BLaER1 treated with 17β-estradiol and CSF1 and Interleukin-3, amounts not matched to agents 10 nM and 100 nM (cell line): ENCODE measurements around the gene TEF.

Experiments used
- H3K27ac ChIP-seq, 11 experiments: shearing (Covaris generic); formaldehyde crosslinking; 2 replicates each; pipeline ENCODE4 v1.8.1; 2022
- H3K27me3 ChIP-seq, 11 experiments: shearing (Covaris generic); formaldehyde crosslinking; 2 replicates each; pipeline ENCODE4 v1.8.1; 2022
- H3K36me3 ChIP-seq, 11 experiments: shearing (Covaris generic); formaldehyde crosslinking; 2 replicates each; pipeline ENCODE4 v1.8.1; 2022
- H3K4me1 ChIP-seq, 10 experiments: shearing (Covaris generic); formaldehyde crosslinking; 2 replicates each; pipeline ENCODE4 v1.8.1; 2022
- H3K4me2 ChIP-seq, 11 experiments: shearing (Covaris generic); formaldehyde crosslinking; 2 replicates each; pipeline ENCODE4 v1.8.1; 2022
- H3K4me3 ChIP-seq, 10 experiments: shearing (Covaris generic); formaldehyde crosslinking; 2 replicates each; pipeline ENCODE4 v1.8.1; 2022
- H3K9ac ChIP-seq, 11 experiments: shearing (Covaris generic); formaldehyde crosslinking; 2 replicates each; pipeline ENCODE4 v1.8.1; 2022
- H3K9me3 ChIP-seq, 11 experiments: shearing (Covaris generic); formaldehyde crosslinking; replicated peaks in 1 of 11; 2 replicates each; pipeline ENCODE4 v1.8.1; 2022
- H4K20me1 ChIP-seq, 11 experiments: shearing (Covaris generic); formaldehyde crosslinking; 2 replicates each; pipeline ENCODE4 v1.8.1; 2022
- Cebpa-rat ChIP-seq, 11 experiments: shearing (Covaris generic); IDR thresholded peaks; 2 replicates each; pipeline ENCODE4 v1.8.1; 2022

Gene TEF

DNA sequence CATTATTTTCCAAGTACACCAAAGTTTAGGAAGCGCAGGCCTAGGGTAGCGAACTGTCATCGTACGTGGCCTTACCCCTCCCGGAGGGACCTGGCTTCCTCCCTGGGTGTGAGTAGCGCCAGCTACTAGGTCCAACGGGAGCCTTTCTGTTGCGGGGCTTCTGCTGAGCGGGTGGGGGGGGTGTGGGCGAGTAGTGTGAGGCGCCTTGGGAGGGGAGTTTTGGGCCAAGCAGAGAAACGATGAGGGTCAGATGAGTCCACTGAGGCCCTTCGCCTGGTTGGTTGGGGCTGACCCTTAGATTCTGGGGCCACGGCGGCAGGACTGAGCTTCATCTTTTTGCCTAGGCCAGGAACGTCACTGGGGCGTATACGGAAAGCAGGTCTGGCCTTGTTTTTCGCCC is 868 bp downstream of the TEF start:
- Histone ChIP-seq H3K4me2 (peak overlapping the region; percentile 79 to 97 (median 92)), H3K4me3 (peak overlapping the region; percentile 63 to 81 (median 70)), H4K20me1 (peaks cover 0 to 15% (median 0%) of the 10 kb centered on the region in 11 experiments; a peak in 4 of 22 replicates), H3K36me3 (peaks cover 2 to 7% (median 5%) of the 10 kb centered on the region in 11 experiments; a peak in 16 of 22 replicates), H3K4me1 (peaks cover 28 to 42% (median 35%) of the 10 kb centered on the region in 10 experiments), H3K9ac (peak overlapping the region; percentile 74 to 90 (median 84); a peak in 21 of 22 replicates), H3K9me3 (0 out of 22 replicates have a peak, but pooled peaks cover 0 to 3% (median 0%) of the 10 kb centered on the region in 11 experiments), H3K27me3 (no peaks in the 10 kb centered on the region), H3K27ac (peak overlapping the region in 10 of 11 experiments; percentile 79 to 88 (median 84); a peak in 12 of 22 replicates)
- no peak for TF ChIP-seq Cebpa-rat (IDR thresholded peaks at IDR 0.05)

DNA sequence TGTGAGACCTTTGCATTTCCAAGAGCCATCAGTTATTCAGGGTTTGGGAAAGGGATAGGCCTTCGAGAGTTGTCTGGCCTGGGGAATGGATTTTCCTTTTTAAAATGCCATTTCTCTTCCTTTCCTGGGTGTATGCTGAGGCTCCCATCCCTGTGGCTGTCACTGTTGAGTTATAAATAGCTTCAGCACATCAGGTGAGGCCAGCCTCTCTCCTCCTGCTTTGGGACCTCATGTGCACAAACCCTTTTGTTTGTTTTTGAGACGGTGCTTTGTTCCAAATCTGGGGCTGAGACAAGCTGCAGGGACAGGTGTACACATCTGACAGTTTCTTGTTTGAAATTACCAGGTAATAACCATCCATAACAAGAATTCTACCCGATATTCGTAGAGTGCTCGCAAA is 1.3 kb downstream of the TEF start:
- peaks cover 0 to 15% (median 0%) of the 10 kb centered on the region in 11 experiments; a peak in 4 of 22 replicates for H4K20me1 ChIP-seq
- peak overlapping the region in 8 of 11 experiments; percentile 80 to 90 (median 84); a peak in 12 of 22 replicates for H3K9ac ChIP-seq
- H3K9me3 ChIP-seq = 0 out of 22 replicates have a peak, but pooled peaks cover 0 to 3% (median 0%) of the 10 kb centered on the region in 11 experiments
- no peak overlapping the region for H3K27ac ChIP-seq
- peaks cover 4 to 12% (median 10%) of the 10 kb centered on the region in 11 experiments; a peak in 18 of 22 replicates for H3K36me3 ChIP-seq
- H3K4me2 ChIP-seq = peak overlapping the region; percentile 79 to 97 (median 92)
- H3K4me3 ChIP-seq = peak overlapping the region in 8 of 10 experiments; percentile 63 to 81 (median 69); a peak in 14 of 20 replicates
- peaks cover 23 to 38% (median 30%) of the 10 kb centered on the region in 10 experiments for H3K4me1 ChIP-seq
- H3K27me3 ChIP-seq = no peaks in the 10 kb centered on the region
- no peak for TF ChIP-seq Cebpa-rat (IDR thresholded peaks at IDR 0.05)

DNA sequence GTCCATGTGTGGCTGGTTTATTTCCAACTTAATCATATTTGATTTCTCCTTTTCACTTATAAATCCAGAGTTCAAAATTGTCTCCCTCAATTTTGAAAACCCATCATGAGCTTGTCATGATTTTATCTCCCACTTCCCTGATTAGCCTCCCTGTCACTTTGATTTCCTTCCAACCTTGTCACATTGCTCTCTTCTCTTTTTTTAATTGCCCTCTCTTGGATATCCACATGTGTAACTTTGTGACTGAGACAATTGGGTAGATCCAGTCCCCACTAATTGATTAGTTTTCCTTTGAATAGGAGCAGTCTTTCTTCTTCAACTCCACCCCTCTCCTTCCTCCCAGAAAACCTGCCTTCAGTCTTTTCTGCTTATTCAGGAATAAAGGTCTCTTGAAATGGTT is 2.4 kb downstream of the TEF start:
- peaks cover 0 to 15% (median 0%) of the 10 kb centered on the region in 11 experiments; a peak in 4 of 22 replicates for H4K20me1 ChIP-seq
- H3K27ac ChIP-seq = no peak overlapping the region
- no peak for TF ChIP-seq Cebpa-rat (IDR thresholded peaks at IDR 0.05)
- no peak overlapping the region for H3K4me3 ChIP-seq
- H3K4me1 ChIP-seq = peaks cover 17 to 33% (median 26%) of the 10 kb centered on the region in 10 experiments
- H3K36me3 ChIP-seq = peaks cover 4 to 21% (median 18%) of the 10 kb centered on the region in 11 experiments; a peak in 18 of 22 replicates
- H3K27me3 ChIP-seq = no peaks in the 10 kb centered on the region
- peak overlapping the region in 5 of 11 experiments; percentile 79 to 96 (median 89); a peak in 11 of 22 replicates for H3K4me2 ChIP-seq
- 0 out of 22 replicates have a peak overlapping the region, but pooled peaks of 1 of the 11 experiments have one; percentile 14 for H3K9ac ChIP-seq
- no peaks in the 10 kb centered on the region for H3K9me3 ChIP-seq

DNA sequence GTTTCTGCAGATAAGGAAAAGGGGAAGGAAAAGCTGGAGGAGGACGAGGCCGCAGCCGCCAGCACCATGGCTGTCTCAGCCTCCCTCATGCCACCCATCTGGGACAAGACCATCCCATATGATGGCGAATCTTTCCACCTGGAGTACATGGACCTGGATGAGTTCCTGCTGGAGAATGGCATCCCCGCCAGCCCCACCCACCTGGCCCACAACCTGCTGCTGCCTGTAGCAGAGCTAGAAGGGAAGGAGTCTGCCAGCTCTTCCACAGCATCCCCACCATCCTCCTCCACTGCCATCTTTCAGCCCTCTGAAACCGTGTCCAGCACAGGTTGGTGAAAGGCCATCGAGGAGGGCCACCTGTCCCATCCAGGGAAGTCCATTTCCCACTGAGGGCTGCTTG is 5.6 kb downstream of the TEF start:
- Histone ChIP-seq H3K9ac (no peak overlapping the region), H3K27ac (no peak overlapping the region), H3K4me1 (peaks cover 8 to 21% (median 16%) of the 10 kb centered on the region in 10 experiments; a peak in 18 of 20 replicates), H3K36me3 (peaks cover 10 to 52% (median 35%) of the 10 kb centered on the region in 11 experiments; a peak in 20 of 22 replicates), H3K4me2 (no peak overlapping the region), H4K20me1 (peaks cover 0 to 15% (median 0%) of the 10 kb centered on the region in 11 experiments; a peak in 4 of 22 replicates), H3K9me3 (no peaks in the 10 kb centered on the region), H3K4me3 (no peak overlapping the region), H3K27me3 (no peaks in the 10 kb centered on the region)
- no peak for TF ChIP-seq Cebpa-rat (IDR thresholded peaks at IDR 0.05)

DNA sequence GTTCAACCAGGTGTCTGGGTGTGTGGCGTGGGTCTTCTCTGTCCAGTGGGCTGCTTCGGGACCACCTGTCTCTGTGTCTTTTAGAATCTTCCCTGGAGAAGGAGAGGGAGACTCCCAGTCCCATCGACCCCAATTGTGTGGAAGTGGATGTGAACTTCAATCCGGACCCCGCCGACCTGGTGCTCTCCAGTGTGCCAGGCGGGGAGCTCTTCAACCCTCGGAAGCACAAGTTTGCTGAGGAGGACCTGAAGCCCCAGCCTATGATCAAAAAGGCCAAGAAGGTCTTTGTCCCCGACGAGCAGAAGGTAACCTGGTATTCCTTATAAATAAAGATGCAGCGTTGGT is 12.2 kb downstream of the TEF start:
- Histone ChIP-seq H3K4me3 (no peak overlapping the region), H3K9ac (peak overlapping the region in 1 of 11 experiments; percentile 11; a peak in 2 of 22 replicates), H4K20me1 (no peaks in the 10 kb centered on the region), H3K36me3 (peaks cover 32 to 84% (median 54%) of the 10 kb centered on the region in 11 experiments), H3K9me3 (no peaks in the 10 kb centered on the region), H3K27me3 (no peaks in the 10 kb centered on the region), H3K4me1 (peaks cover 0 to 6% (median 0%) of the 10 kb centered on the region in 10 experiments; a peak in 2 of 20 replicates), H3K4me2 (no peak overlapping the region), H3K27ac (no peak overlapping the region)
- TF ChIP-seq Cebpa-rat (IDR thresholded peaks at IDR 0.05) = no peak

DNA sequence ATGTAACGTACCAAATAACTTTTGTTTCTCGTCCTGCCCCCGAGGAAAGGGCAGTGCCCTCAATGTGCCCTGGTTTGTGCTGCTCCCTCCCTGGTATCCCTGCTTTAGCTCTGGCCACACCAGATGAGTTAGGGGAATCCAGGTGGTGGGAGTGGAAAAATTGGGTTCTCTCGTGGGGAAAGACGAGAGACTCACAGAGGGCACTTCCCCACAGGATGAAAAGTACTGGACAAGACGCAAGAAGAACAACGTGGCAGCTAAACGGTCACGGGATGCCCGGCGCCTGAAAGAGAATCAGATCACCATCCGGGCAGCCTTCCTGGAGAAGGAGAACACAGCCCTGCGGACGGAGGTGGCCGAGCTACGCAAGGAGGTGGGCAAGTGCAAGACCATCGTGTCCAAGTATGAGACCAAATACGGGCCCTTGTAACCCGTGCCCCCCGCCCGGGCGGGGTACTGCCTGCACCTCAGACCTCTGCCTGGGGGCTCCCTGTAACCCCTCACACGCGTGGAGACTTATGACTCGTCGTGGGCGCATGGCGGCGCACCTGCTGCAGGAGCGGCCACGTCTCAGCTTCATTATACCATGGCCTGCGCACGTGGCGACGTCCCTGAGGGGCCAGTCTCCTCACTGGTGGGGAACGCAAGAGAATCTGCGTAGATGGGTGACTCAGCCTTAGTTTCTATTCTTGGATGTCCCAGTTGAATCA is 13.9 kb downstream of the TEF start:
- no peak overlapping the region for H3K4me3 ChIP-seq
- H3K36me3 ChIP-seq = peaks cover 28 to 67% (median 44%) of the 10 kb centered on the region in 11 experiments; a peak in 21 of 22 replicates
- H3K4me2 ChIP-seq = no peak overlapping the region
- H3K27ac ChIP-seq = no peak overlapping the region
- peaks cover 0 to 6% (median 0%) of the 10 kb centered on the region in 10 experiments; a peak in 2 of 20 replicates for H3K4me1 ChIP-seq
- H3K9me3 ChIP-seq = no peaks in the 10 kb centered on the region
- H4K20me1 ChIP-seq = no peaks in the 10 kb centered on the region
- TF ChIP-seq Cebpa-rat (IDR thresholded peaks at IDR 0.05) = no peak
- H3K9ac ChIP-seq = no peak overlapping the region
- no peaks in the 10 kb centered on the region for H3K27me3 ChIP-seq

DNA sequence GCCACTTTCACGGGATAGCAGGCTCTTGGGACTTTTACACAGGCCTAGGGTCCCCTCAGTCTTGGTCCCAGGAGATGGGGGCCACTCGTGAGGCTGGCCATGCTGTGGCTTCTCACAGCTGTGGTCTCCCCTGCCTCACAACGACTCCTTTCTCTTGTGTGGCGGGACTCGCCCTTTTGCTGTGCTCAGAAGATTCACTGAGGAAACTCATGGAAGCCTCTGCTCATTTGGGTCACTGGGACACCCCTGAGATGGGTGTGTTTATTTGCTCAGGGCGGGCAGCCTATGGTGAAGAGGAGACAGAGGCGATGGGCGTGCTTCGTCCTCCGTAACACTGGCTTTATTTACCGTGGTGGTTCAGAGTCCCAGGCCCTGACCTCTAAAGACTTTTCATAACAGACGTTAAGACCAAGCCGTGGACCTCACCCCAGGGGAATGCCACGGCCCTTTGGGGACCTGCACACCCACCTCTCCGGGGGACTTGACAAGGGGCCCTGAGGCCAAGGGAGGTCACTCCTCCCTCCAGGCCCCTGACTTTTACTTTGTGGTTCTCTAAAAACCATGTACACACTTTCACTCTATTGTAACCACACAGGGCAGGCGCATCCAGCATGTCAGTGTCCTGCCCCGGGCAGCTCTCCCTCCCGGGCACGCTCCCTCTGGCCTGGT is 15.5 kb downstream of the TEF start:
- Histone ChIP-seq H3K36me3 (peaks cover 28 to 52% (median 38%) of the 10 kb centered on the region in 11 experiments; a peak in 21 of 22 replicates), H3K27me3 (no peaks in the 10 kb centered on the region), H3K9me3 (no peaks in the 10 kb centered on the region)

DNA sequence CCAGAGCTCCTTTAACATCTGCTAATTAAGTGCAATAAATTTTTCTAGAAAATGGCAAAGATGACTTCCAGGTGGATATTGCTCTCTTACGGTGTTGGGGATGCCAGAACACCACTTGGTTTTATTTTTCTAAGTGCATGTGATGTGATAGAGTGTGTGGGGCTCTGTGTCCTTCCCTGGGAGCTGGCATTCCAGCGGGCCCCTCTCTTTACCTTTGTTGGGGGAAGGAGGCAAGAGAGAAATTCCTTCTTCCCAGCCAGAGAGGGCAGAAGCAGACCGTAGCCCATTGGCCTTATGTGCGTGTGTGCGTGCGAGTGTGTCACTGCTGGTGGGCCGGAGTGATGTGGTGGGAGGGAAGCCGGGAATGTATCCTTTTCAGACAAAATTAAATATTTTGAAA is 17.2 kb downstream of the TEF start:
- Histone ChIP-seq H4K20me1 (no peaks in the 10 kb centered on the region), H3K36me3 (peaks cover 24 to 44% (median 36%) of the 10 kb centered on the region in 11 experiments; a peak in 21 of 22 replicates), H3K4me1 (peaks cover 10 to 36% (median 24%) of the 10 kb centered on the region in 10 experiments), H3K9me3 (no peaks in the 10 kb centered on the region), H3K27me3 (no peaks in the 10 kb centered on the region), H3K4me3 (no peak overlapping the region), H3K9ac (no peak overlapping the region), H3K27ac (no peak overlapping the region), H3K4me2 (no peak overlapping the region)
- TF ChIP-seq Cebpa-rat (IDR thresholded peaks at IDR 0.05) = no peak

More for the DNA sequence above, 15.5 kb downstream of the TEF start:
- H3K4me1 ChIP-seq = peaks cover 8 to 19% (median 10%) of the 10 kb centered on the region in 10 experiments
- no peak overlapping the region; a peak in 1 of 22 replicates for H3K27ac ChIP-seq
- TF ChIP-seq Cebpa-rat (IDR thresholded peaks at IDR 0.05) = no peak
- no peaks in the 10 kb centered on the region for H4K20me1 ChIP-seq
- H3K4me3 ChIP-seq = no peak overlapping the region
- H3K9ac ChIP-seq = peak overlapping the region in 5 of 11 experiments; percentile 1 to 30 (median 17); a peak in 5 of 22 replicates
- H3K4me2 ChIP-seq = no peak overlapping the region
